ENCODE data around the gene LRBA.
"Not testable (repeated sequence)": the region's sequence is repeated elsewhere in the genome, so short reads cannot be mapped to it uniquely, and the experiment has no call there.

The LRBA gene

DNA sequence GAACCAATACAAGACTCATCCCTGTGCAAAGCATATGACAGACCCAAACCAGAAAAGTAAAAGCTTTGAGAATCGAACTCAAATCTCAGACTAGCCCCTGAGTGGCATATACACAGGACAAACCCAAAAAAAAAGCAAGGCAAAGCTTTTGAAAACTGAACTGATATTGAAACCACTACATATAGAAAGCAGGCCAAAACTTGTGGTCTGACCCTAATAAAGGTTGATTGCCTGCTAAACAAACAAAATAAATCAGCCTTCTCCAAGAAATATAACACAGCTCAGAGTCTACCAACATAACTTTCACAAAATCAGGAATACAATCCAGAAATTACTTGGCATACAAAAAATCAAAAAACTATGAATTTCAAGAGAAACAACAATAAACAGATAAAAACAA, 40.3 kb downstream of the LRBA start:
- no peak for DNase-seq (ENCODE audit: low spot score)

DNA sequence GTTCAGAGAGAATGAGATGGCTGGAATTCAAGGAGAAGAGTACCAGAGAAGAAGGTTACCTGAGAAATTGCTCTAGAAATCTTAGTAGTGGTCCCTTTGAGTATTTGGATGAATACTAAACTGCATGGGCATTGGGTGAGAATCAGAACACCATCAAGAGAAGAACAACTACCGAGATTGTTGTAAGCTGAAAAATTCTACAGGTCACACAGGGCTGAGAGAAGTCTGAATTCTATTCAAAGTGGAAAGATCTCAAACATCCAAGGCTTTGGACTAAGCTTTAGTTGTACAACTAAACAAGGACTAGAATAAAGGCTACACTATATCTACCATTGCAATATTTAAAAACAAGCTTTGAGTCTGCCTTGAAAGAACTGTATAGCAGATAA, 40.8 kb downstream of the LRBA start:
- no peak for DNase-seq (ENCODE audit: low spot score)

DNA sequence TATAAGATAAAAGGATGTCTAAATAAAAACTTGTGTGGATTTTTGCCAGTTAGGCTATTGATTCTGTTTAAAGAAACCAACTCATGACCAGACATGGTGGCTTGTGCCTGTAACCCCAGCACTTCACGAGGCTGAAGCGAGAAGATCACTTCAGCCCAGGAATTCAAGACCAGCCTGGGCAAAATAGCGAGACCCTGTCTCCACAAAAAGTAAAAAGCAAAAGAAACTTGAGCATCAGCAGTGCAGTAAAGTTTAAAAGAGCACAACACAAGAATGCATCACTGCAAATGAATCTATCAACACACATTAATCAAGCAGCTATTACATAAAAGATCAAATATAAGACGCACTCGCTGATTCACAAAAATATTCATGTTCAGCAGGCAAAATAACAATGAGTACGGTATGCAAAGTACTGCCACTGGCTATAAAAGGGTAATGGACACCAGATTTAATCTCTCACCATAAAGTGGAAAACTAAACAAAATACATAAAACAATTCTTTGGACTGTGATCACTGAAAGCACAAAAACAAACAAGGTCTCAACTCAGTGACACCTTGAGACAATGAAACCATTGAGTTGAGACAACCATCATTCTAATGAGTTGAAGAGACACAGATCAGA, 41.3 kb downstream of the LRBA start:
- DNase-seq (ENCODE audit: low spot score) = no peak

DNA sequence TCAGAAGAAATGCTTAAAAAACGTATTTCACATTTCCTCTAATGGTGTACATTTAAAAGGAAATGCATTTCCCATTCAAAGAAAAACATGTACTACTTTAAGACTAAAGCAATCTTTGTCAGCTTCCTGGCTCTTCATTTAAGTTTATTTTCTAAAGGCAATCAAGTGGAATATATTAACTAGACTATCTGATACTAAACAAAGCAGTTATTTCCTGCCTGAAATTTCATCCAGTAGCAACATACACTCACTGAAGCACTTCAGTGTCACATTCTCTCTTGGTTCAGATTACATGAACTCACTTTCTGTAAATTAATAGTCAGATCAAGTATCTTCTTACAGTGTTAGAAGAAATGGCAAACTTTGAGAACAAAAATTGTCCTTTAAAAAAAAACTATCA, 42.5 kb downstream of the LRBA start:
- DNase-seq (ENCODE audit: low spot score) = no peak

DNA sequence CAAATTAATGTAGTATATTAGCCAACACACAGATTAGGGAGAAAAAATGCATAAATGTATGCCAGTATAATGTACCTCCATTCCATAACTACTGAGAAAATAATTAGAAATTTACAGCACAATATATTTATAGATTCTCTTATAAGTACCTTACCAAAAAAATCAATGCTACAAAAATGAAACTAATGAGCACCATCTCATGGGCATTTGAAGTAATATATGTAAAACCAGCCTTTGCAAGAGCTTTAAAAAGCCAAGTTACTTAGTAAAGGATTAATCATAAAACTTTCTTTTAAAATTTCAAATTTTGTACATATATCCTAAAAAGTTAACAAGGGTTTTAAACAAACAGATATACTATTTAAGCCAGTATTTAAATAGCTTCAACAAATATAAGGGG, 43.2 kb downstream of the LRBA start:
- DNase-seq (ENCODE audit: low spot score) = no peak

DNA sequence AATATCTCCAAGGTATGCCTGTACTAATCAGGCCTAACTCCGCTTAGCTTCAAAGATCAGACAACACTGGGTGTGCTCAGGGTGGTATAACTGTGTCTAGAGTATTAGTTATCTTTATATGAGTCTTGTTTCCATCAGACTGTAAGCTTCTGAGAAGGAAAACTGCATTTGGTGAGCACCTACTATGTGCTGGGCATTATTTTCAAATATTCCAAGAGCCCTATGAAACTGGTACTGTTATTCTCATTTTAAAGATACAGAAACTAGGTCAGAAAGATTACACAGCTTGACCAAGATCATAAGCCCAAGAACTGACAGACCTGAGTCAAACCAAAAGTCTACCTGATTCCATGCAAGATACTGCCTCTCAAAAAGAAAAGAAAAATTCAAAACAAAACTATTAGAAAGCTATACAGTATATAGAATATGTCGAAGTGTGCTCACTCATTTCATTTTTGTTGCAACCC, 44.4 kb downstream of the LRBA start:
- no peak for DNase-seq (ENCODE audit: low spot score)

DNA sequence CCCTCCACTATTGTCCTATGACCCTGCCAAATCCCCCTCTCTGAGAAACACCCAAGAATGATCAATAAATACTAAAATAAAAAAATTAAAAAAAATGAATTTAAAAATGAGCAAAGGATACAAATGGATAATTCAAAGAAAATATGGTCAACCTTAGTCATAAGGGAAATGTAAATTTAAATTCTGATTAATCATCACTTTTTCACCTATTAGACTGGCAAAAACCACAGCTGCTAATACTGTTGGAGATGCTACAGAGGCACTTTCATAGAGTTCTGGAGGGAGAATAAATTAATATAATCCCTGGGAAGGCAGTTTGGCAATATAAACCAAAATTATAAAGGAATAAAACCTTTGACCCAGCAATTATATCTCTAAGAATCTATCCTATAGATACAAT, 50.3 kb downstream of the LRBA start:
- DNase-seq (ENCODE audit: low spot score) = no peak

DNA sequence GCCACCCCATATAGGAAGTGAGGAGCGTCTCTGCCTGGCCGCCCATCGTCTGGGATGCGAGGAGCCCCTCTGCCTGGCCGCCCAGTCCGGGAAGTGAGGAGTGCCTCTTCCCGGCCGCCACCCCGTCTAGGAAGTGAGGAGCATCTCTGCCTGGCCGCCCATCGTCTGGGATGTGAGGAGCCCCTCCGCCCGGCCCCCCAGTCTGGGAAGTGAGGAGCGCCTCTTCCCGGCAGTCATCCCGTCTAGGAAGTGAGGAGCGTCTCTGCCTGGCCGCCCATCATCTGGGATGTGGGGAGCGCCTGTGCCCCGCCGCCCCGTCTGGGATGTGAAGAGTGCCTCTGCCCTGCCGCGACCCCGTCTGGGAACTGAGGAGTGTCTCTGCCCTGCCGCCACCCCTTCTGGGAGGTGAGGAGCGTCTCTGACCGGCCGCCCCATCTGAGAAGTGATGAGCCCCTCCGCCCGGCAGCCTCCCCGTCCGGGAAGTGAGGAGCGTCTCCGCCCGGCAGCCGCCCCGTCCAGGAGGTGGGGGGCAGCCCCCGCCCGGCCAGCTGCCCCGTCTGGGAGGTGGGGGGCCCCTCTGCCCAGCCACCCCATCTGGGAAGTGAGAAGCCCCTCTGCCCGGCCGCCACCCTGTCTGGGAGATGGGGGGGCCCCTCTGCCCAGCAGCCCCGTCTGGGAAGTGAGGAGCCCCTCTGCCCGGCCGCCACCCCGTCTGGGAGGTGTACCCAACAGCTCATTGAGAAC, 51.3 kb downstream of the LRBA start:
- not testable (repeated sequence) for DNase-seq (ENCODE audit: low spot score)

DNA sequence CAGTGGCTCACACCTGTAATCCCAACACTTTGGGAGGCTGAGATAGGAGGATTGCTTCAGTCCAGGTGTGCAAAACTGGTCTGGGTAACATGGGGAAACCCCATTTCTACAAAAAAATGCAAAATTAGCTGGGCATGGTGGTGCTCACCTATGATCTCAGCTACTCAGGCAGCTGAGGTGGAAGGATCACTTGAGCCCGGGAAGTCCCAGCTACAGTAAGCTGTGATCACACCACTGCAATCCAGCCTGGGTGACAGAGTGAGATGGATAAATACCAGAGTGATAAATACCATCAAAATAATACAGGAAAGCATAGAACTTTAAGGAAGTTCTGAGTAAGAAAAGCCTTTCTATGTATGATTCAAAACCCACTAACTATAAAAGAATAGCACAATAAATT, 52.8 kb downstream of the LRBA start:
- DNase-seq (ENCODE audit: low spot score) = no peak

DNA sequence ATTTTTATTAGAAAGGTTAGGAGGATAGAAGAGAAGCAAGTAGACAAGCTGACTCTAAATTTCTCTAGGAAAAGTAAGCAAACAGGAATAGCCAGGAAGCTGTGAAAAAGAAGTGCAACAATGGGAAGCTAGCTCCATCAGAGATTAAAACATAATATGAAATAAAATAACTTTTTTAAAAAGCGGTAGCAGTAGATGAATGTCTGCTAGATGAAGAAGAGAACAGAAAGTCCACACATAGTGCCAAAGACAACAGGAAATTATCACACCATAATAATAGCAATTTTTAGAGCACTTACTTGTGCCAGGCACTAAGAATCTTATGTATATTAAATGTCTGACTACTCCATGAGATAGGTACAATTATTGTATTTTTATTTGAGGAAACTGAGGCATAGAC, 53.5 kb downstream of the LRBA start:
- no peak for DNase-seq (ENCODE audit: low spot score)

DNA sequence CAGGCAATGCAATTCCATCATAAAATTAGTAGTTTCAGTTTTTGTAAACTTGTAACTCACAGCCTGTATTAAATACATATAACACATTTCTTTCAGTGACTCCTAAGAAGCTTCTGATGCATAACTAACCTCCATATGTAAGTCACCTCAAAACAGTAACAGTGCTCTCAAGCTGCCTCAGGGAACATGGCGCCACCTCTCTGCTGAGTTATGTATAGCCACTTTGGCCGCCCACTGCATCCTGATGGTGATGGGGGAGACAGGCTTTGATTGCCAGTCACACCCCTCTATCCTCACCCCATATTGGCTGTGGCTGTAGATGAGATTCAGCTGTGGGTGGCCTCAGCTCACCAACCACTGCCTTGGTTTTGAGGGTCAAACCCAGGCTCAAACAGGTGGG, 54.3 kb downstream of the LRBA start:
- peak; percentile 53 for DNase-seq (ENCODE audit: low spot score)

DNA sequence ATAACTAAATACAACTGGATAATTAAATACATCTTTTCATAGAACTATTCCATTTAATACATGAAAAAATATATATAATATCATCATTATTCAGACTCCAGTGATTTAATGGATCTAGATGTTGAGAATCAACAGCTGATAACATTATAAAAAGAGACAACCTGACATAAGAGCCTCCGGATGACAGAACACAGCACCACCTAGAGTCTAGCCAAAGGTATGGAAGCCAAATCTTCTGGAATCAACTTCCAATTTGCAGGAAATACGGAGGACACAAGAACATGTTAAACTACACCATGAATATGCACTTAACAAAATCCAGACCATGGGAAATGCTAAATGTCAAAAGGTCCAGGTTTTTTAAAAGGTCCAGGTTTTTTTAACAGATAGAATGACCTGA, 55.0 kb downstream of the LRBA start:
- peak; percentile 61 for DNase-seq (ENCODE audit: low spot score)

DNA sequence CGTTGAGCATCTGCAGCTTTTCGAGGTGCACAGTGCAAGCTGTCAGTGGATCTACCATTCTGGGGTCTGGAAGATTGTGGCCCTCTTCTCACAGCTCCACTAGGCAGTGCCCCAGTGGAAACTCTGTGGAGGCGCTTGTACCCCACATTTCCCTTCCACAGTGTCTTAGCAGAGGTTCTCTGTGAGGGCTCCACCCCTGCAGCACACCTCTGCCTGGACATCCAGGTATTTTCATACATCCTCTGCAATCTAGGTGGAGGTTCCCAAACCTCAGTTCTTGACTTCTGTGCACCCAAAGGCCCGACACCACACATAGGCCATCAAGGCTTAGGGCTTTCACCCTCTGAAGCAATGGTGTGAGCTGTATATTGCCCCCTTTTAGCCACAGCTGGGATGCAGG, 57.1 kb downstream of the LRBA start:
- not testable (repeated sequence) for DNase-seq (ENCODE audit: low spot score)

DNA sequence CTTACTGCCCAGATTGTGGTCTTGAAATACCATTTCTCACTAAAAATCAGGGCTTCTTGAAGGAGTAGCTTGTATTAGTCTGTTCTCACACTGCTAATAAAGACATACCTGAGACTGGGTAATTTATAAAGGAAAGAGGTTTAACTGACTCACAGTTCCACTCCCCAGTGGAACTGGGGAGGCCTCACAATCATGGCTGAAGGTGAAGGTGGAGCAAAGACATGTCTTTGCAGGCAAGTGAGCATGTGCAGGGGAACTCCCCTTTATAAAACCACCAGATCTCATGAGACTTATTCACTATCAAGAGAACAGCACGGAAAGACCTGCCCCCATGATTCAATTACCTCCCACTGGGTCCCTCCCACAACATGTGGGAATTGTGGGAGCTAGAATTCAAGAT, 58.0 kb downstream of the LRBA start:
- not testable (repeated sequence) for DNase-seq (ENCODE audit: low spot score)

DNA sequence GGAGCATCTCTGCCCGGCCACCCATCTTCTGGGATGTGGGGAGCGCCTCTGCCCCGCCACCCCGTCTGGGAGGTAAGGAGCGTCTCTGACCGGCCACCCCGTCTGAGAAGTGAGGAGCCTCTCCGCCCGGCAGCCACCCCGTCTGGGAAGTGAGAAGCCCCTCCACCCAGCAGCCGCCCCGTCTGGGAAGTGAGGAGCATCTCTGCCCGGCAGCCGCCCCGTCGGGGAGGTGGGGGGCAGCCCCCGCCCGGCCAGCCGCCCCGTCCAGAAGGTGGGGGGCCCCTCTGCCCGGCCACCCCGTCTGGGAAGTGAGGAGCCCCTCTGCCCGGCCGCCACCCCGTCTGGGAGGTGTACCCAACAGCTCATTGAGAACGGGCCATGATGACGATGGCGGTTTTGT, 61.2 kb downstream of the LRBA start:
- not testable (repeated sequence) for DNase-seq (ENCODE audit: low spot score)

DNA sequence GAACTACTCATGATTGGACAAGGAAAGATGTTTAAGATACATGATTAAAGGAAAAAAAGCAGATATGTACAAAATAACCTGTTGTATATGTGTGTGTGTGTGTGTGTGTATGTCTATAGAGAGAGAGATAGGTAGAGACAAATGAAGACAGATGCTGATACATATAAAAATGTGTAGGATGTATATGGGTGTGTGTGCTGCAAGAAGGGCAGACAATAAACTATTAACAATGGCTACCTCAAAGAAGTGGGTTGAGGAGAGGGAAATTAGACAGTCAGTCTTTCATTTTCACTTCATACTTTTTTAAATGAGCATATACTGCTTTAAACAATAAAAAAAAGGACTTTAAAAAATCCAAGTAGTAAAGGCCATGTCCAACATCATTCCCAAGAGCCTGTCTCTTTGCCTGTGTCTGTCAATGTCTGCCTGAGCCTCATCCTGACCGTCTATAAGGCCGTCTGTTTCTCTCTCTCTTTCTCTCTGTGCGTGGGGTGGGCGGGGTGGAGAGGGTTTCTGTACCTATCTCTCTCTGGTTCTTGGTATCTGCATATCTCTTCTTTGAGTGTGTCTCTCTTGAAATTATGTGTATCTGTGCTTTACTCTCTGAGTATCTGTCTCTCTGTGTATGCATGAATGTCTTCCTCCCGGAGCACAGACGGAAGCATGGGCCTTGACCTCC, 62.8 kb downstream of the LRBA start:
- no peak for DNase-seq (ENCODE audit: low spot score)

DNA sequence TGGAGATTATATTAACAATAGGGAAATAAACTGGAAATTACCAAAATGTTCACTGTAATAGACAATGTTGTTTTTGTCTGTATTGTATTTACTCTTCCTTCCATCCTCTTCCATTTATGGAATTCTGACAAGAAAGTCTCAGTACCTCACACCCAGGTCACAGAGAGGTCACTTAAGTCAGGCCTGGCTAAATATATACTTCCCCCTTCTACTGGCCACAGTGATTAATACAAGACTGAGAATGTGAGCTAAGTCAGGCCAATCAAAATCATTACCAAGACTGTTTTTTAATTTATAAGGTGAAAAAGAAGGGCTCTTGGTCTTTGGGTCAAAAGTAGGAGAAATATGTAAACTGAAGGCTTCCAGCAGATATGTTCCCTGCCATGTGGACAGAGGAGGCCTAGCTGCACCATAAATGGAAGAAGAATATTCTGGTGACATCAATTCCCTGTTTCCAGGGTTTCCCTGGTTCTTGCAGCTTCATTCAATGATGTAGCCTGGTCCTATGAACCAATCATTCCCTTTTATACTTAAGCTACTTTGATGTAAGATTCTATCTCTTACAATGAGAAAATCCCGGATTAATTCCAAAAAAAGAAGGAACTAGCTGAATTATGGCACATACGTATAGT, 64.3 kb downstream of the LRBA start:
- DNase-seq (ENCODE audit: low spot score) = no peak

DNA sequence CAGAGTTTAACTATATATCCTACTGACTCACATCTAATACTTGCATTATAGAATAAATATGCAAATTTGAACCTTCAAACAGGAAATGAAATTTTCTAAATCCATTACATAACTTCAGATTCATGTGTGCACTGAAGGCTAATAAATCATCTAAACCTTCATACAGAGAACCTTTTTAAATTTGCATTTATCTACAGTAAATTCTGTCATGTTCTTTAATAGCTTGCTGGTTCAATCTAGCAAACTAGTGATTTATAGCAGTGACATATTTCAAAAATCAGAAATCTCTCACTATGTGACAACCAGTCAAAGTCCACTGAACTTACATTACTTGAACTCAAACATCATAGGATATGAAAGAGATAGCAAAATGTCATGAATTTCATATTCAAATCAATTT, 65.1 kb downstream of the LRBA start:
- DNase-seq (ENCODE audit: low spot score) = no peak

DNA sequence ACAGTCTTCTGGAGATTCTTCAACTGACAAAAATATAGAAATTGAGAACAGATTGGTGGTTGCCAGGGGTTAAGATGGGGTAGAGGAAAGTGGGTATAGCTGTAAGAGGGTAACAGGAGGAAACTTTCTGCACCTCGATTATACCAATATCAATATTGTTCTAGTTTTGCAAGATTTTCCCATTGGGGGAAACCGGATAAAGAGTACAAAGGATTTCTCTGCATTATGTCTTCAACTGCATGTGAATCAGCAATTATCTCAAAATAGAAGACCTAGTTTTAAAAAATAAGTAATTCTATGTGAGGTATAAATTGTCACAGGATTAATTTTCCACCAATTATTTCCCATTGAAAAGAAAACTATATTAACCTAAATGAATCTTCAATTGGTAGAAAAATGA, 65.7 kb downstream of the LRBA start:
- no peak for DNase-seq (ENCODE audit: low spot score)

DNA sequence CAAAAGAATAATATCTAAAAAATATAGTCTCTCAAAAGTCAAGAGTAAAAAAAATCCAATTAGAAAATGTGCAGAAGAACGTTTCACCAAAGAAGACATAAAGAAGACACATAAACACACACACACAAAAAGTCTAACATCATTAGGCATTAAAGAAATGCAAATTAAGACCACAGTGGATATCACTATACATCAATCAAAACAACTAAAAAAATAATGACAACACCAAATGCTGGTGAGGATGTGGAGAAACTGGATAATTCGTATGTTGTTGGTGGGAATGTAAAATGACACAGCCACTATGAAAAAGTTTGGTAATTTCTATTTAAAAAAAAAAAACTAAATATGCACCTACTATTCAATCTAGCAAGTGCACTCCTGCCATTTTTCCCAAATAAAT, 66.4 kb downstream of the LRBA start:
- no peak for DNase-seq (ENCODE audit: low spot score)

DNA sequence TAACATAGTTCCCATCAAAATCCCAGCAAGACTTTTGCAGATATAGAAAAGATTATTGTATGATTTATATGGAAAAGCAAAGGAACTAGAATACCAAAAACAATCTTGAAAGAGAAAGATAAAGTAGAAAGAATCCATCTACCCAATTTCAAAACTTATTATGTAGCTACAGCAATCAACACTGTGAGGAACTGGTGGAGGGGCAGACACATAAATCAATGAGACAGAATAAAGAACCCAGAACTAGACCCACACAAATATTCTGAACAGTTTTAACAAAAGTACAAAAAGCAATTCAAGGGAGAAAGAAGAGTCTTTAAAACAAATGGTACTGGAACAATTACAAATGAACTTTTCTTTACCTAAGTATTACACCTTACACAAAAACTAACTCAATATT, 67.0 kb downstream of the LRBA start:
- DNase-seq (ENCODE audit: low spot score) = no peak

DNA sequence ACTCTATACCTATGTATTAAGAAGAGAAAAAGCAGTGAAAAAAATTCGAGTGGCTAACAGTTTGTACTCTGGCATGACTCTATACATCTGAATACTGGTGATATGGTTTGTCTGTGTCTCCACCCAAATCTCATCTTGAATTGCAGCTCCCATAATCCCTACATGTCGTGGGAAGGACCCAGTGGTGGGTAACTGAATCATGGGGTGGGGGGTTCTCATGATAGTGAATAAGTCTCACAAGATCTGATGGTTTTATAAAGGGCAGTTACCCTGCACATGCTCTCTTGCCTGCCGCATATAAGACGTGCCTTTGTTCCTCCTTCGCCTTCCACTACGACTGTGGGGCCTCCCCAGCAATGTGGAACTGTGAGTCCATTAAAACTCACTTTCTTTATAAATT, 70.4 kb downstream of the LRBA start:
- DNase-seq (ENCODE audit: low spot score) = no peak

DNA sequence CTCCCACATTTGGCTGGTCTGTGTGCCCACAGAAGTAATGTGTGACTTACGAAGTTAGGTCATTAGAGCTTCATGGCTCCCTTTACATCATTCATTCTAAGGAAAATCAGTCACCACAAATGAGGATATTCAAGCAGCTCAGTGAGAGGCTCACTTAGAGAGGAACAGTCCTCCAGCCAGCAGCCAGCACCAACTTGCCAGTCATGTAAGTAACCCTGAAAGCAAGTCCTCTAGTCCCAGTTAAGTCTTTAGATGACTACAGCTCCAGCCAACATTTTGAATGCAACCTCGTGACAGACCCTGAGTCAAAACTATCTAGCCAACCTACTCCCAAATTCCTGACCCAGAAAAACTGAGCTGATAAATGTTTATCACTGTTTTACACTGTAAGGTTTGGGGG, 71.3 kb downstream of the LRBA start:
- DNase-seq (ENCODE audit: low spot score) = no peak
